Lower leg skin (tissue), 3 donors: ENCODE measurements around the gene HRG.

Experiments used
- POLR2A ChIP-seq, 2 donors: fragments of 450-650 bp; IDR thresholded peaks; one replicate each; pipeline ENCODE4 v1.6.1; 2016 to 2017; ENCODE audit warnings: antibody characterized with exemption in 2 of 2, mild to moderate bottlenecking in 1 of 2, moderate library complexity in 1 of 2
- TF ChIP-seq, protein P1 (sequence below), 3 donors: fragments of 450-650 bp; IDR thresholded peaks; one replicate each; pipeline ENCODE4 v1.5.1; 2016; ENCODE audit warnings: antibody characterized with exemption in 3 of 3, mild to moderate bottlenecking in 3 of 3, moderate library complexity in 2 of 3

GRCh38 chr3:186651678-186652215 is 14.1 kb upstream of the HRG start:
- TF ChIP-seq, protein P1, sequence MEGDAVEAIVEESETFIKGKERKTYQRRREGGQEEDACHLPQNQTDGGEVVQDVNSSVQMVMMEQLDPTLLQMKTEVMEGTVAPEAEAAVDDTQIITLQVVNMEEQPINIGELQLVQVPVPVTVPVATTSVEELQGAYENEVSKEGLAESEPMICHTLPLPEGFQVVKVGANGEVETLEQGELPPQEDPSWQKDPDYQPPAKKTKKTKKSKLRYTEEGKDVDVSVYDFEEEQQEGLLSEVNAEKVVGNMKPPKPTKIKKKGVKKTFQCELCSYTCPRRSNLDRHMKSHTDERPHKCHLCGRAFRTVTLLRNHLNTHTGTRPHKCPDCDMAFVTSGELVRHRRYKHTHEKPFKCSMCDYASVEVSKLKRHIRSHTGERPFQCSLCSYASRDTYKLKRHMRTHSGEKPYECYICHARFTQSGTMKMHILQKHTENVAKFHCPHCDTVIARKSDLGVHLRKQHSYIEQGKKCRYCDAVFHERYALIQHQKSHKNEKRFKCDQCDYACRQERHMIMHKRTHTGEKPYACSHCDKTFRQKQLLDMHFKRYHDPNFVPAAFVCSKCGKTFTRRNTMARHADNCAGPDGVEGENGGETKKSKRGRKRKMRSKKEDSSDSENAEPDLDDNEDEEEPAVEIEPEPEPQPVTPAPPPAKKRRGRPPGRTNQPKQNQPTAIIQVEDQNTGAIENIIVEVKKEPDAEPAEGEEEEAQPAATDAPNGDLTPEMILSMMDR (IDR thresholded peaks at IDR 0.05): no peak
- no peak for TF ChIP-seq POLR2A (IDR thresholded peaks at IDR 0.05)
